Measurements from ENCODE around the gene HS6ST3. TPM values are rescaled to one million over a fixed set of nuclear protein-coding genes. Genes with fewer than 3 reads are reported as not detected.

The HS6ST3 gene
- total and polyA plus RNA-seq, 2 donors from 2014 or later: 0.47 to 1.2 TPM

- Histone ChIP-seq H3K27me3 (ENCODE audit: control insufficient read depth, insufficient read depth, low read length) (no peaks in the 10 kb centered on the region), H3K9ac (ENCODE audit: low read length in 3 of 3) (no peak overlapping the region), H3K36me3 (ENCODE audit: control insufficient read depth in 2 of 3, insufficient read depth in 3 of 3, low read length in 3 of 3) (no peaks in the 10 kb centered on the region), H3K4me3 (ENCODE audit: low read length in 3 of 3) (no peak overlapping the region), H3K27ac (ENCODE audit: low read depth in 2 of 2, low read length in 2 of 2) (no peak overlapping the region), H3K4me1 (ENCODE audit: control insufficient read depth in 2 of 3, insufficient read depth in 2 of 3, low read depth in 1 of 3, low read length in 3 of 3) (no peaks in the 10 kb centered on the region), H3K9me3 (ENCODE audit: control insufficient read depth in 2 of 3, insufficient read depth in 1 of 3, low read length in 3 of 3) (peaks cover 0 to 9% (median 0%) of the 10 kb centered on the region in 3 donors)
- intact Hi-C loops (cut with DNase I): no loop called here
- no peak for DNase-seq
- TF ChIP-seq CTCF (IDR thresholded peaks at IDR 0.05; ENCODE audit: borderline replicate concordance, extremely low read depth, insufficient read depth): no peak
- no peak for FAIRE-seq
Measured at GRCh38 chr13:96662036-96662435, 572.1 kb downstream of the HS6ST3 start.

- H3K27ac ChIP-seq (ENCODE audit: low read depth in 2 of 2, low read length in 2 of 2): no peak overlapping the region
- FAIRE-seq (no peak), DNase-seq (peak in 1 of 5 donors; percentile 3)
- no peaks in the 10 kb centered on the region for H3K27me3 ChIP-seq (ENCODE audit: control insufficient read depth, insufficient read depth, low read length)
- intact Hi-C loops (cut with DNase I): no loop called here
- H3K4me1 ChIP-seq (ENCODE audit: control insufficient read depth in 2 of 3, insufficient read depth in 2 of 3, low read depth in 1 of 3, low read length in 3 of 3): no peaks in the 10 kb centered on the region
- H3K9ac ChIP-seq (ENCODE audit: low read length in 3 of 3): no peak overlapping the region
- H3K4me3 ChIP-seq (ENCODE audit: low read length in 3 of 3): no peak overlapping the region
- H3K9me3 ChIP-seq (ENCODE audit: control insufficient read depth in 2 of 3, insufficient read depth in 1 of 3, low read length in 3 of 3): no peaks in the 10 kb centered on the region
- no peak for TF ChIP-seq CTCF (IDR thresholded peaks at IDR 0.05; ENCODE audit: borderline replicate concordance, extremely low read depth, insufficient read depth)
- no peaks in the 10 kb centered on the region for H3K36me3 ChIP-seq (ENCODE audit: control insufficient read depth in 2 of 3, insufficient read depth in 3 of 3, low read length in 3 of 3)
Measured at GRCh38 chr13:96667294-96668018, 577.5 kb downstream of the HS6ST3 start.

- FAIRE-seq (no peak), DNase-seq (no peak)
- no peak overlapping the region for H3K9ac ChIP-seq (ENCODE audit: low read length in 3 of 3)
- no peaks in the 10 kb centered on the region for H3K9me3 ChIP-seq (ENCODE audit: control insufficient read depth in 2 of 3, insufficient read depth in 1 of 3, low read length in 3 of 3)
- H3K27me3 ChIP-seq (ENCODE audit: control insufficient read depth, insufficient read depth, low read length): no peaks in the 10 kb centered on the region
- no peak for TF ChIP-seq CTCF (IDR thresholded peaks at IDR 0.05; ENCODE audit: borderline replicate concordance, extremely low read depth, insufficient read depth)
- H3K4me3 ChIP-seq (ENCODE audit: low read length in 3 of 3): no peak overlapping the region
- H3K4me1 ChIP-seq (ENCODE audit: control insufficient read depth in 2 of 3, insufficient read depth in 2 of 3, low read depth in 1 of 3, low read length in 3 of 3): no peaks in the 10 kb centered on the region
- intact Hi-C loops (cut with DNase I): no loop called here
- H3K36me3 ChIP-seq (ENCODE audit: control insufficient read depth in 2 of 3, insufficient read depth in 3 of 3, low read length in 3 of 3): no peaks in the 10 kb centered on the region
- H3K27ac ChIP-seq (ENCODE audit: low read depth in 2 of 2, low read length in 2 of 2): no peak overlapping the region
Measured at GRCh38 chr13:96671073-96671472, 581.2 kb downstream of the HS6ST3 start.
